Testis (tissue), 3 donors: ENCODE data around the gene PRUNE1. TPM values are rescaled to one million over a fixed set of nuclear protein-coding genes. Genes with fewer than 3 reads are reported as not detected.

Source experiments
- DNase-seq: peaks from one replicate; pipeline ENCODE4 v3.0.0-alpha.2; 2019
- H3K27ac ChIP-seq, 2 donors: fragments of 200-600 bp; sonication (generic); one replicate each; pipeline ENCODE4 v1.5.1; 2019
- H3K27me3 ChIP-seq: fragments of 200-600 bp; sonication (generic); one replicate; pipeline ENCODE4 v1.5.1; 2019
- H3K36me3 ChIP-seq: fragments of 200-600 bp; sonication (generic); one replicate; pipeline ENCODE4 v1.5.1; 2017; ENCODE audit warnings: low read depth; ENCODE audit errors: missing control alignments
- H3K4me1 ChIP-seq: fragments of 200-600 bp; sonication (generic); one replicate; pipeline ENCODE4 v1.5.1; 2019
- H3K4me3 ChIP-seq, 2 donors: fragments of 200-600 bp; sonication (generic); one replicate each; pipeline ENCODE4 v1.5.1; 2017 to 2019
- H3K9me3 ChIP-seq: fragments of 200-600 bp; sonication (generic); one replicate; pipeline ENCODE4 v1.5.1; 2017
- POLR2A ChIP-seq: fragments of 450-650 bp; IDR thresholded peaks from one replicate; pipeline ENCODE4 v1.6.1; 2017; ENCODE audit warnings: antibody characterized with exemption, mild to moderate bottlenecking, moderate library complexity
- WGBS, 2 donors: methylation state at CpG; one replicate each; pipeline ENCODE4 v1.1.5; 2018; 5-methylcytosine and 5-hydroxymethylcytosine counted together
- intact Hi-C: fragments of 100-400 bp; cut with DNase I; formaldehyde crosslinking; loops from one replicate; pipeline ENCODE4 v1.15.1; 2023; ENCODE audit warnings: low total_unique reads
- polyA plus RNA-seq: library from polyadenylated mRNA; stranded (reverse); fragments of 350-450 nt; fragmentation: Illumina TruSeq; extraction: RNeasy Lipid Tissue Mini Kit (QIAGEN cat#74804); gene quantifications from one replicate; pipeline ENCODE4 v1.2.3, GENCODE V29; 2014; ENCODE audit warnings: low read depth, low replicate concordance; ENCODE audit not compliant: insufficient read depth
- total RNA-seq, 2 donors: library from RNA; depleted of rRNA; stranded (reverse); fragments of >200 nt; gene quantifications; one replicate each; pipeline ENCODE4 v1.2.3, GENCODE V29; 2016
- TF ChIP-seq, protein P1 (sequence below), 3 experiments: fragments of 450-650 bp in 2 of 3; fragments of 200-600 bp in 1 of 3; sonication (generic) in 1 of 3; IDR thresholded peaks; one replicate each; pipeline ENCODE4 v1.5.1; 2016 to 2019; ENCODE audit warnings: antibody characterized with exemption in 3 of 3, mild to moderate bottlenecking in 2 of 3, moderate library complexity in 1 of 3

The PRUNE1 gene
- total and polyA plus RNA-seq, 3 donors from 2014 or later = 41.1 to 63.9 (median 45.5) TPM

DNA sequence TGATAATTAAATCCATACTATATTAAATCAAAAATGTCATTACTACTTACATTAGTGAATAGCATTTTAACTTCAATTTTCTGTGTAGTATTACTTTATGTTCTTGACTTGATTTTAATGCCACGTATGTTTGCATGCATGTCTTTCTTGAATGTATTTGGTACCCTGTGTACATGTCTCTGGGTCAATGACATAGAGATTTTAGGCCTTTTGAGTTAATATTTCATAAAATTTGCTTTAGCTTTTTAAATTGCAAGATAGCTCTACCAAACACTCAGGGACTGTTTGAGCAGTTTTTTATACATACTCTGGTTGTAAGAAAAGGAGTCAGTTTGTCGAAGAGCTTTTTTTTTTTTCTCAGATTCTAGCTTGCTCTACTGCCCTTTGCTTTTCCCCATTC lies 53.5 kb downstream of the PRUNE1 start:
- intact Hi-C loops = no loop called here
- H3K9me3 ChIP-seq = no peaks in the 10 kb centered on the region
- H3K4me1 ChIP-seq = peaks cover 24% of the 10 kb centered on the region
- no peak for DNase-seq
- no peak overlapping the region for H3K27ac ChIP-seq
- TF ChIP-seq, protein P1, sequence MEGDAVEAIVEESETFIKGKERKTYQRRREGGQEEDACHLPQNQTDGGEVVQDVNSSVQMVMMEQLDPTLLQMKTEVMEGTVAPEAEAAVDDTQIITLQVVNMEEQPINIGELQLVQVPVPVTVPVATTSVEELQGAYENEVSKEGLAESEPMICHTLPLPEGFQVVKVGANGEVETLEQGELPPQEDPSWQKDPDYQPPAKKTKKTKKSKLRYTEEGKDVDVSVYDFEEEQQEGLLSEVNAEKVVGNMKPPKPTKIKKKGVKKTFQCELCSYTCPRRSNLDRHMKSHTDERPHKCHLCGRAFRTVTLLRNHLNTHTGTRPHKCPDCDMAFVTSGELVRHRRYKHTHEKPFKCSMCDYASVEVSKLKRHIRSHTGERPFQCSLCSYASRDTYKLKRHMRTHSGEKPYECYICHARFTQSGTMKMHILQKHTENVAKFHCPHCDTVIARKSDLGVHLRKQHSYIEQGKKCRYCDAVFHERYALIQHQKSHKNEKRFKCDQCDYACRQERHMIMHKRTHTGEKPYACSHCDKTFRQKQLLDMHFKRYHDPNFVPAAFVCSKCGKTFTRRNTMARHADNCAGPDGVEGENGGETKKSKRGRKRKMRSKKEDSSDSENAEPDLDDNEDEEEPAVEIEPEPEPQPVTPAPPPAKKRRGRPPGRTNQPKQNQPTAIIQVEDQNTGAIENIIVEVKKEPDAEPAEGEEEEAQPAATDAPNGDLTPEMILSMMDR (IDR thresholded peaks at IDR 0.05) = no peak
- TF ChIP-seq POLR2A = no peak
- no peaks in the 10 kb centered on the region for H3K27me3 ChIP-seq
- WGBS, 2 donors = 83 to 91% methylated on average over 2 of the region's 2 CpGs
- no peak overlapping the region for H3K4me3 ChIP-seq
- no peaks in the 10 kb centered on the region for H3K36me3 ChIP-seq

- no peak overlapping the region for H3K27ac ChIP-seq
- TF ChIP-seq, protein P1 (IDR thresholded peaks at IDR 0.05) = no peak
- no peak for TF ChIP-seq POLR2A
- intact Hi-C loops = no loop called here
Measured at GRCh38 chr1:151062741-151063371, 54.6 kb downstream of the PRUNE1 start.

DNA sequence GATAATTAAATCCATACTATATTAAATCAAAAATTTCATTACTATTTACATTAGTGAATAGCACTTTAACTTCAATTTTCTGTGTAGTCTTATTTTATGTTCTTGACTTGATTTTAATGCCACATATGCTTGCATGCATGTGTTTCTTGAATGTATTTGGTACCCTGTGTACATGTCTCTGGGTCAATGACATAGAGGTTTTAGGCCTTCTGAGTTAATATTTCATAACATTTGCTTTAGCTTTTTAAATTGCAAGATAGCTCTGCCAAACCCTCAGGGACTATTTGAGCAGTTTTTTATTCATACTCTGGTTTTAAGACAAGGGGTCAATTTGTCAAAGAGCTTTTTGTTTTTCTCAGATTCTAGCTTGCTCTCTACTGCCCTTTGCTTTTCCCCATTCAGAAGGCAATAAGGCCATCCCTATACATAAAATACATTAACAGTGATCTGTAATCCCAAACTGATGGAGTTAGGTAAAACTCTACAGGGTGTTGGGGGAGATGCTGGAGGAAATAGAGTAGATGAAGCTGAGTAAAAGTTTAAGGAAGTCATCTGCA lies 56.9 kb downstream of the PRUNE1 start:
- H3K27ac ChIP-seq = no peak overlapping the region
- H3K9me3 ChIP-seq = no peaks in the 10 kb centered on the region
- intact Hi-C loops = no loop called here

More at GRCh38 chr1:151062741-151063371, 54.6 kb downstream of the PRUNE1 start:
- Histone ChIP-seq H3K4me3 (no peak overlapping the region), H3K27me3 (no peaks in the 10 kb centered on the region), H3K9me3 (no peaks in the 10 kb centered on the region), H3K36me3 (no peaks in the 10 kb centered on the region), H3K4me1 (peaks cover 14% of the 10 kb centered on the region)
- 52 to 76% methylated on average over 3 of the region's 3 CpGs for WGBS, 2 donors
- no peak for DNase-seq

GRCh38 chr1:151067185-151067584 lies 58.9 kb downstream of the PRUNE1 start:
- H3K4me3 ChIP-seq = no peak overlapping the region
- intact Hi-C loops = no loop called here
- H3K27ac ChIP-seq = no peak overlapping the region
- no peaks in the 10 kb centered on the region for H3K9me3 ChIP-seq
- WGBS, 2 donors = 80 to 89% methylated on average over 4 of the region's 4 CpGs
- H3K27me3 ChIP-seq = no peaks in the 10 kb centered on the region
- peaks cover 7% of the 10 kb centered on the region for H3K4me1 ChIP-seq
- H3K36me3 ChIP-seq = no peaks in the 10 kb centered on the region
- DNase-seq = no peak
- TF ChIP-seq, protein P1 (IDR thresholded peaks at IDR 0.05) = no peak
- TF ChIP-seq POLR2A = no peak

More for the DNA sequence above, 56.9 kb downstream of the PRUNE1 start:
- H3K36me3 ChIP-seq = no peaks in the 10 kb centered on the region
- TF ChIP-seq, protein P1 (IDR thresholded peaks at IDR 0.05) = no peak
- TF ChIP-seq POLR2A = no peak
- H3K4me3 ChIP-seq = no peak overlapping the region
- H3K4me1 ChIP-seq = peaks cover 10% of the 10 kb centered on the region
- no peaks in the 10 kb centered on the region for H3K27me3 ChIP-seq
- no peak for DNase-seq

- TF ChIP-seq, protein P1 (IDR thresholded peaks at IDR 0.05) = no peak
- no peak for TF ChIP-seq POLR2A
- Histone ChIP-seq H3K4me3 (peak overlapping the region in 1 of 2 donors; percentile 92), H3K4me1 (peaks cover 7% of the 10 kb centered on the region), H3K9me3 (no peaks in the 10 kb centered on the region), H3K27me3 (no peaks in the 10 kb centered on the region), H3K27ac (no peak overlapping the region), H3K36me3 (no peaks in the 10 kb centered on the region)
- 49 to 63% methylated on average over 5 of the region's 5 CpGs for WGBS, 2 donors
- intact Hi-C loops = no loop called here
- DNase-seq = no peak
Measured at GRCh38 chr1:151069103-151069486, 60.8 kb downstream of the PRUNE1 start.
